NCI-H774 (cell line): ENCODE data around the gene ZIM2.
"Not testable (repeated sequence)": the region's sequence is repeated elsewhere in the genome, so short reads cannot be mapped to it uniquely, and the experiment has no call there.

Experiments
- DNase-seq: peaks from one replicate; lab custom pipeline; 2025; lab: John Stamatoyannopoulos, UW

Gene ZIM2

GRCh38 chr19:56840451-56841192 lies at the start of gene ZIM2, which contains the start of gene PEG3:
ZIM2 (minus strand) TSS chr19:56840726; CDS start chr19:56824277, 16,449 bp downstream.
PEG3 (minus strand) TSS chr19:56840726; CDS start chr19:56824655, 16,071 bp downstream.
- DNase-seq, result no peak

GRCh38 chr19:56885173-56885985 lies 44.9 kb upstream of the ZIM2 start:
- DNase-seq, result no peak

GRCh38 chr19:56884441-56884840 lies 43.9 kb upstream of the ZIM2 start:
- no peak for DNase-seq

- no peak for DNase-seq
These were observed 40.2 kb upstream of the ZIM2 start for GRCh38 chr19:56880592-56881190.

- DNase-seq, result no peak
These were observed 36.7 kb upstream of the ZIM2 start for GRCh38 chr19:56877069-56877715.

- DNase-seq, result no peak
These were observed 35.2 kb upstream of the ZIM2 start for GRCh38 chr19:56875717-56876116.

- no peak for DNase-seq
These were observed 34.0 kb upstream of the ZIM2 start for GRCh38 chr19:56874530-56874929.

- no peak for DNase-seq
These were observed 33.0 kb upstream of the ZIM2 start for GRCh38 chr19:56873493-56873892.

- no peak for DNase-seq
These were observed 29.4 kb upstream of the ZIM2 start for GRCh38 chr19:56869886-56870285.

- DNase-seq, result no peak
These were observed 27.9 kb upstream of the ZIM2 start for GRCh38 chr19:56868446-56868845.

GRCh38 chr19:56866538-56866937 lies 26.0 kb upstream of the ZIM2 start:
- DNase-seq, result no peak

GRCh38 chr19:56864443-56865125 lies 24.1 kb upstream of the ZIM2 start:
- no peak for DNase-seq

- DNase-seq, result no peak
These were observed 22.2 kb upstream of the ZIM2 start for GRCh38 chr19:56862741-56863140.

GRCh38 chr19:56860409-56860808 lies 19.9 kb upstream of the ZIM2 start:
- DNase-seq, result not testable (repeated sequence)

GRCh38 chr19:56858026-56858425 lies 17.5 kb upstream of the ZIM2 start:
- no peak for DNase-seq

- no peak for DNase-seq
These were observed 16.3 kb upstream of the ZIM2 start for GRCh38 chr19:56856822-56857221.

GRCh38 chr19:56852361-56852760 lies 11.8 kb upstream of the ZIM2 start:
- not testable (repeated sequence) for DNase-seq

- DNase-seq, result no peak
These were observed 7.6 kb upstream of the ZIM2 start for GRCh38 chr19:56848166-56848565.

- DNase-seq, result no peak
These were observed 1.9 kb upstream of the ZIM2 start for GRCh38 chr19:56842412-56842811.

- no peak for DNase-seq
These were observed 642 bp upstream of the ZIM2 start for GRCh38 chr19:56841193-56841543.

- no peak for DNase-seq
These were observed 675 bp downstream of the ZIM2 start for GRCh38 chr19:56839652-56840450.
